BE2C (cell line): ENCODE data around the gene CASP2.

ENCODE experiments used
- DNase-seq: peaks from one replicate; pipeline ENCODE4 v3.0.0-alpha.2; 2020
- H3K27me3 ChIP-seq: fragments of 250-450 bp; sonication (Bioruptor Pico); 2 replicates; pipeline ENCODE4 v1.5.1; 2020; ENCODE audit warnings: mild to moderate bottlenecking
- H3K36me3 ChIP-seq: fragments of 250-450 bp; sonication (Bioruptor Pico); 2 replicates; pipeline ENCODE4 v1.5.1; 2020; ENCODE audit warnings: mild to moderate bottlenecking
- H3K4me1 ChIP-seq: fragments of 250-450 bp; sonication (Bioruptor Pico); 2 replicates; pipeline ENCODE4 v1.5.1; 2020
- H3K4me3 ChIP-seq: 2 replicates; pipeline ENCODE4 v1.5.1; 2011; ENCODE audit warnings: low read depth, low read length
- H3K9me3 ChIP-seq: fragments of 250-450 bp; sonication (Bioruptor Pico); 2 replicates; pipeline ENCODE4 v1.5.1; 2020
- CTCF ChIP-seq: IDR thresholded peaks from 2 replicates; pipeline ENCODE4 v1.5.1; 2012; ENCODE audit warnings: mild to moderate bottlenecking, low read depth, low read length

The CASP2 gene

GRCh38 chr7:143250822-143251221, 37.3 kb upstream of the CASP2 start:
- TF ChIP-seq CTCF = no peak
- H3K36me3 ChIP-seq = no peaks in the 10 kb centered on the region
- no peaks in the 10 kb centered on the region for H3K9me3 ChIP-seq
- H3K4me1 ChIP-seq = no peaks in the 10 kb centered on the region
- DNase-seq = no peak
- H3K27me3 ChIP-seq = peaks cover 6% of the 10 kb centered on the region
- no peak overlapping the region for H3K4me3 ChIP-seq

- H3K27me3 ChIP-seq = peaks cover 3% of the 10 kb centered on the region; the same call in 1 of the 2 replicates
- no peak for DNase-seq
- H3K4me3 ChIP-seq = no peak overlapping the region
- no peak for TF ChIP-seq CTCF
- H3K4me1 ChIP-seq = no peaks in the 10 kb centered on the region
- no peaks in the 10 kb centered on the region for H3K36me3 ChIP-seq
- no peaks in the 10 kb centered on the region for H3K9me3 ChIP-seq
Observed at GRCh38 chr7:143252006-143252405, 36.1 kb upstream of the CASP2 start.

GRCh38 chr7:143255564-143255963, 32.6 kb upstream of the CASP2 start:
- no peak for DNase-seq
- no peaks in the 10 kb centered on the region for H3K36me3 ChIP-seq
- no peaks in the 10 kb centered on the region for H3K27me3 ChIP-seq
- no peak for TF ChIP-seq CTCF
- H3K4me1 ChIP-seq = no peaks in the 10 kb centered on the region
- no peaks in the 10 kb centered on the region for H3K9me3 ChIP-seq
- no peak overlapping the region for H3K4me3 ChIP-seq

- TF ChIP-seq CTCF = no peak
- H3K4me3 ChIP-seq = no peak overlapping the region
- no peaks in the 10 kb centered on the region for H3K36me3 ChIP-seq
- no peaks in the 10 kb centered on the region for H3K4me1 ChIP-seq
- H3K27me3 ChIP-seq = no peaks in the 10 kb centered on the region
- no peaks in the 10 kb centered on the region for H3K9me3 ChIP-seq
- DNase-seq = no peak
Observed at GRCh38 chr7:143256325-143256724, 31.8 kb upstream of the CASP2 start.

GRCh38 chr7:143256932-143257331, 31.2 kb upstream of the CASP2 start:
- Histone ChIP-seq H3K27me3 (no peaks in the 10 kb centered on the region), H3K36me3 (no peaks in the 10 kb centered on the region), H3K4me3 (no peak overlapping the region), H3K4me1 (no peaks in the 10 kb centered on the region), H3K9me3 (no peaks in the 10 kb centered on the region)
- no peak for TF ChIP-seq CTCF
- no peak for DNase-seq

GRCh38 chr7:143257501-143257900, 30.6 kb upstream of the CASP2 start:
- Histone ChIP-seq H3K4me3 (no peak overlapping the region), H3K9me3 (no peaks in the 10 kb centered on the region), H3K36me3 (no peaks in the 10 kb centered on the region), H3K4me1 (no peaks in the 10 kb centered on the region), H3K27me3 (no peaks in the 10 kb centered on the region)
- DNase-seq = no peak
- TF ChIP-seq CTCF = no peak
